HL-60 (cell line): Measurements from ENCODE around the gene SMIM24.

Experiments used
- GABPA ChIP-seq: IDR thresholded peaks from 2 replicates; pipeline ENCODE4 v1.6.1; 2012; ENCODE audit warnings: low read depth
- POLR2AphosphoS5 ChIP-seq: IDR thresholded peaks from 2 replicates; pipeline ENCODE4 v1.6.1; 2012; ENCODE audit warnings: low read depth
- TF ChIP-seq, protein P1 (sequence below): IDR thresholded peaks from one replicate; pipeline ENCODE4 v1.5.1; 2011; ENCODE audit warnings: low read length, control low read depth, inconsistent platforms; ENCODE audit not compliant: insufficient read depth
- TF ChIP-seq, protein P2 (sequence below): IDR thresholded peaks from 2 replicates; pipeline ENCODE4 v1.6.1; 2012; ENCODE audit warnings: low read depth; ENCODE audit not compliant: insufficient replicate concordance

DNA sequence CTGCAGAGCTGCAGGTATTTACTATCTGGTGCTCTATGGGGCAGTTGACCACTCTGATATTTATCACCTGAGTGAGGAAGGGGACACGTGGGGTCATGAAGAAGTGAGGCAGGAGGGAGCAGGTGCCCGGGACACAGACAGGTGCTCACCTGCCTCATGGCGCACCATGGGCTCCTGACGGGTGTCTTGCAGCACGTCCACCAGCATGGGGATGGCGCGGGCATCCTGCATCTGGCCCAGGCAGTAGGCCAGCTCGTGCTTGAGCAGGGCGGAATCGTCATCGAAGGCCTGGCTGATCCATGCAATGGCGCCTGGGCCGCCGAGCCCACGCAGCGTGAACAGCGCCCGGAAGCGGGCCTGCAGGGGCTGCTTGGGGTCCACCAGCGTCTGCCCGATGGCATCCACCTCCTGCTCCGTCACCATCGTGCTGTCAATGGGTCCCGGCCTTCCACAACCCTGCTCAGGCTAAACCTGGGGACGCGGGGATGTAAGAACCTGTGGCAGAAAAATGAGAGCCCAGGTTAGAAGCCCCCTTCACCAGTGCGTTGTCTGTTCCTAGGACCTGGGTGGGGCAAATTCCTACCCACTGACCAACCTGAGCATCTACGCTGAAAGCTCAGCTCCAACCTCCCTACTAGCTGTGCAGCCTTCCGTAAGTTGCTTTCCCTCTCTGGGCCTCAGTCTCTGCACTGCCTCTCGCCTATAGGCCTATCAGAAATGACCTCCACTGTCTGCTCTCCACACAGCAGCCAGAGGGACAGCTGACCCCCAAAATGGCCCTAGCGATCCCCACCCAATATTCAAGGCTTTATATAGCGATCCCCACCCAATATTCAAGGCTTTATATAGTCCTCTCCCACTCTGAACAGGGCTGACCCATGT is 16.3 kb upstream of the SMIM24 start:
- TF ChIP-seq, protein P1, sequence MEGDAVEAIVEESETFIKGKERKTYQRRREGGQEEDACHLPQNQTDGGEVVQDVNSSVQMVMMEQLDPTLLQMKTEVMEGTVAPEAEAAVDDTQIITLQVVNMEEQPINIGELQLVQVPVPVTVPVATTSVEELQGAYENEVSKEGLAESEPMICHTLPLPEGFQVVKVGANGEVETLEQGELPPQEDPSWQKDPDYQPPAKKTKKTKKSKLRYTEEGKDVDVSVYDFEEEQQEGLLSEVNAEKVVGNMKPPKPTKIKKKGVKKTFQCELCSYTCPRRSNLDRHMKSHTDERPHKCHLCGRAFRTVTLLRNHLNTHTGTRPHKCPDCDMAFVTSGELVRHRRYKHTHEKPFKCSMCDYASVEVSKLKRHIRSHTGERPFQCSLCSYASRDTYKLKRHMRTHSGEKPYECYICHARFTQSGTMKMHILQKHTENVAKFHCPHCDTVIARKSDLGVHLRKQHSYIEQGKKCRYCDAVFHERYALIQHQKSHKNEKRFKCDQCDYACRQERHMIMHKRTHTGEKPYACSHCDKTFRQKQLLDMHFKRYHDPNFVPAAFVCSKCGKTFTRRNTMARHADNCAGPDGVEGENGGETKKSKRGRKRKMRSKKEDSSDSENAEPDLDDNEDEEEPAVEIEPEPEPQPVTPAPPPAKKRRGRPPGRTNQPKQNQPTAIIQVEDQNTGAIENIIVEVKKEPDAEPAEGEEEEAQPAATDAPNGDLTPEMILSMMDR: no peak
- TF ChIP-seq POLR2AphosphoS5 (no peak), GABPA (no peak)
- TF ChIP-seq, protein P2, sequence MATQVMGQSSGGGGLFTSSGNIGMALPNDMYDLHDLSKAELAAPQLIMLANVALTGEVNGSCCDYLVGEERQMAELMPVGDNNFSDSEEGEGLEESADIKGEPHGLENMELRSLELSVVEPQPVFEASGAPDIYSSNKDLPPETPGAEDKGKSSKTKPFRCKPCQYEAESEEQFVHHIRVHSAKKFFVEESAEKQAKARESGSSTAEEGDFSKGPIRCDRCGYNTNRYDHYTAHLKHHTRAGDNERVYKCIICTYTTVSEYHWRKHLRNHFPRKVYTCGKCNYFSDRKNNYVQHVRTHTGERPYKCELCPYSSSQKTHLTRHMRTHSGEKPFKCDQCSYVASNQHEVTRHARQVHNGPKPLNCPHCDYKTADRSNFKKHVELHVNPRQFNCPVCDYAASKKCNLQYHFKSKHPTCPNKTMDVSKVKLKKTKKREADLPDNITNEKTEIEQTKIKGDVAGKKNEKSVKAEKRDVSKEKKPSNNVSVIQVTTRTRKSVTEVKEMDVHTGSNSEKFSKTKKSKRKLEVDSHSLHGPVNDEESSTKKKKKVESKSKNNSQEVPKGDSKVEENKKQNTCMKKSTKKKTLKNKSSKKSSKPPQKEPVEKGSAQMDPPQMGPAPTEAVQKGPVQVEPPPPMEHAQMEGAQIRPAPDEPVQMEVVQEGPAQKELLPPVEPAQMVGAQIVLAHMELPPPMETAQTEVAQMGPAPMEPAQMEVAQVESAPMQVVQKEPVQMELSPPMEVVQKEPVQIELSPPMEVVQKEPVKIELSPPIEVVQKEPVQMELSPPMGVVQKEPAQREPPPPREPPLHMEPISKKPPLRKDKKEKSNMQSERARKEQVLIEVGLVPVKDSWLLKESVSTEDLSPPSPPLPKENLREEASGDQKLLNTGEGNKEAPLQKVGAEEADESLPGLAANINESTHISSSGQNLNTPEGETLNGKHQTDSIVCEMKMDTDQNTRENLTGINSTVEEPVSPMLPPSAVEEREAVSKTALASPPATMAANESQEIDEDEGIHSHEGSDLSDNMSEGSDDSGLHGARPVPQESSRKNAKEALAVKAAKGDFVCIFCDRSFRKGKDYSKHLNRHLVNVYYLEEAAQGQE: no peak
